Measurements from ENCODE around the gene VTI1A.

VTI1A gene

GRCh38 chr10:112775381-112775780 lies 328.4 kb downstream of the VTI1A start:
- H3K4me3 ChIP-seq (ENCODE audit: low read depth, low read length) = no peak overlapping the region
- DNase-seq (ENCODE audit: low read depth) = no peak
- TF ChIP-seq, protein P1, sequence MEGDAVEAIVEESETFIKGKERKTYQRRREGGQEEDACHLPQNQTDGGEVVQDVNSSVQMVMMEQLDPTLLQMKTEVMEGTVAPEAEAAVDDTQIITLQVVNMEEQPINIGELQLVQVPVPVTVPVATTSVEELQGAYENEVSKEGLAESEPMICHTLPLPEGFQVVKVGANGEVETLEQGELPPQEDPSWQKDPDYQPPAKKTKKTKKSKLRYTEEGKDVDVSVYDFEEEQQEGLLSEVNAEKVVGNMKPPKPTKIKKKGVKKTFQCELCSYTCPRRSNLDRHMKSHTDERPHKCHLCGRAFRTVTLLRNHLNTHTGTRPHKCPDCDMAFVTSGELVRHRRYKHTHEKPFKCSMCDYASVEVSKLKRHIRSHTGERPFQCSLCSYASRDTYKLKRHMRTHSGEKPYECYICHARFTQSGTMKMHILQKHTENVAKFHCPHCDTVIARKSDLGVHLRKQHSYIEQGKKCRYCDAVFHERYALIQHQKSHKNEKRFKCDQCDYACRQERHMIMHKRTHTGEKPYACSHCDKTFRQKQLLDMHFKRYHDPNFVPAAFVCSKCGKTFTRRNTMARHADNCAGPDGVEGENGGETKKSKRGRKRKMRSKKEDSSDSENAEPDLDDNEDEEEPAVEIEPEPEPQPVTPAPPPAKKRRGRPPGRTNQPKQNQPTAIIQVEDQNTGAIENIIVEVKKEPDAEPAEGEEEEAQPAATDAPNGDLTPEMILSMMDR (IDR thresholded peaks at IDR 0.05; ENCODE audit: control insufficient read depth, extremely low read depth, insufficient read depth) = no peak

GRCh38 chr10:112775892-112776674 lies 329.1 kb downstream of the VTI1A start:
- DNase-seq (ENCODE audit: low read depth) = peak; percentile 50
- TF ChIP-seq, protein P1 (IDR thresholded peaks at IDR 0.05; ENCODE audit: control insufficient read depth, extremely low read depth, insufficient read depth) = no peak
- H3K4me3 ChIP-seq (ENCODE audit: low read depth, low read length) = no peak overlapping the region

- no peak overlapping the region for H3K4me3 ChIP-seq (ENCODE audit: low read depth, low read length)
- TF ChIP-seq, protein P1 (IDR thresholded peaks at IDR 0.05; ENCODE audit: control insufficient read depth, extremely low read depth, insufficient read depth) = no peak
- no peak for DNase-seq (ENCODE audit: low read depth)
These were observed 331.6 kb downstream of the VTI1A start for GRCh38 chr10:112778579-112778978.

GRCh38 chr10:112779025-112779770 lies 332.2 kb downstream of the VTI1A start:
- TF ChIP-seq, protein P1 (IDR thresholded peaks at IDR 0.05; ENCODE audit: control insufficient read depth, extremely low read depth, insufficient read depth) = no peak
- DNase-seq (ENCODE audit: low read depth) = peak; percentile 85

GRCh38 chr10:112782200-112782907 lies 335.3 kb downstream of the VTI1A start:
- no peak for DNase-seq (ENCODE audit: low read depth)
- no peak overlapping the region for H3K4me3 ChIP-seq (ENCODE audit: low read depth, low read length)
- TF ChIP-seq, protein P1 (IDR thresholded peaks at IDR 0.05; ENCODE audit: control insufficient read depth, extremely low read depth, insufficient read depth) = no peak

More at GRCh38 chr10:112779025-112779770, 332.2 kb downstream of the VTI1A start:
- H3K4me3 ChIP-seq (ENCODE audit: low read depth, low read length) = no peak overlapping the region

DNA sequence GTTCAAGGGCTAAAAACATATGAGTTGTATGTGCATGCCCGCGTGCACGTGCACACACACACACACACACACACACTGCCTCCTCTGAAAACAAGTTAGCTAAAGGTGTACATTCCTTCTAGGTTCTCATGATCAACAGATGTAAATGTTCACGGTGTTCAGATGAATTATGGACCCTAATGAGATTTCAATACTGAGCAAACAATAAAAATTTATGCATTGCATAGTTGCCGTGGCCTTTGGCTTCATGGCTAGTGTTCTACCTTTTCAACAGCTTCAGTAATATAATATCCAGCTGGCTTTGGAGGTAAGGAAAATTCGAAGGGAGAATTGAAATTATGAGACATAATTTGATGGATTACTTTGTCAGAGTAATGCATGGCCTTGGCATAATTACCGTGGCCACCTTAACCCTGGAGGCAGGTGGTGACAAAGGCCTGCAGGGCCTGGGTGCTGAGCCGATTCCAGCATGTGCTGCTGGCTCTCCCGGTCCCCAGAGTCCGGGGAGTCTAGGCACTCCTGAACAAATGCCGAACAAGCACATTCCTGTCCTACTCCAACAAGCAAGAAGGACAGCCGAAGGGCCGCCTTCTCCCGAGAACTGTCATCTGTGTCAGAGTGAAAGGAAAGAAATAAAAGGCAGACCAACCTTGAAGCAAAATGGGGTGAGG lies 336.5 kb downstream of the VTI1A start:
- no peak overlapping the region for H3K4me3 ChIP-seq (ENCODE audit: low read depth, low read length)
- no peak for DNase-seq (ENCODE audit: low read depth)
- TF ChIP-seq, protein P1 (IDR thresholded peaks at IDR 0.05; ENCODE audit: control insufficient read depth, extremely low read depth, insufficient read depth) = no peak
